GM19467 (cell line): ENCODE measurements around the gene NCS1.

Source experiments
- ATAC-seq: cut with Tn5 transposase; IDR thresholded peaks from one replicate; pipeline ENCODE4 v1.9.1; 2021; ENCODE audit warnings: mild to moderate bottlenecking, moderate library complexity; ENCODE audit not compliant: unreplicated experiment

NCS1 gene

GRCh38 chr9:130211548-130212226 lies 39.5 kb downstream of the NCS1 start:
- no peak for ATAC-seq

- ATAC-seq, result no peak
Measured at GRCh38 chr9:130212543-130213297, 40.5 kb downstream of the NCS1 start.

- no peak for ATAC-seq
Measured at GRCh38 chr9:130213911-130214761, 41.9 kb downstream of the NCS1 start.

- no peak for ATAC-seq
Measured at GRCh38 chr9:130214776-130215340, 42.7 kb downstream of the NCS1 start.

GRCh38 chr9:130215341-130216119 lies 43.3 kb downstream of the NCS1 start:
- no peak for ATAC-seq

GRCh38 chr9:130217838-130218237 lies 45.6 kb downstream of the NCS1 start:
- ATAC-seq, result no peak

- ATAC-seq, result no peak
Measured at GRCh38 chr9:130219661-130220096, 47.5 kb downstream of the NCS1 start.

GRCh38 chr9:130220352-130220751 lies 48.1 kb downstream of the NCS1 start:
- ATAC-seq, result no peak

- ATAC-seq, result no peak
Measured at GRCh38 chr9:130222833-130223232, 50.6 kb downstream of the NCS1 start.

GRCh38 chr9:130225071-130225470 lies 52.9 kb downstream of the NCS1 start:
- ATAC-seq, result no peak

GRCh38 chr9:130225586-130225985 lies 53.4 kb downstream of the NCS1 start:
- no peak for ATAC-seq

- ATAC-seq, result no peak
Measured at GRCh38 chr9:130226112-130226511, 53.9 kb downstream of the NCS1 start.

GRCh38 chr9:130227833-130228232 lies 55.6 kb downstream of the NCS1 start:
- no peak for ATAC-seq

- no peak for ATAC-seq
Measured at GRCh38 chr9:130229759-130230158, 57.6 kb downstream of the NCS1 start.

GRCh38 chr9:130230631-130231030 lies 58.4 kb downstream of the NCS1 start:
- ATAC-seq, result no peak

- no peak for ATAC-seq
Measured at GRCh38 chr9:130232899-130233586, 60.8 kb downstream of the NCS1 start.

GRCh38 chr9:130233587-130233945 lies 61.4 kb downstream of the NCS1 start:
- ATAC-seq, result no peak

- ATAC-seq, result no peak
Measured at GRCh38 chr9:130234340-130235260, 62.4 kb downstream of the NCS1 start.
